Measurements from ENCODE around the gene CTRB2.

Gene CTRB2

DNA sequence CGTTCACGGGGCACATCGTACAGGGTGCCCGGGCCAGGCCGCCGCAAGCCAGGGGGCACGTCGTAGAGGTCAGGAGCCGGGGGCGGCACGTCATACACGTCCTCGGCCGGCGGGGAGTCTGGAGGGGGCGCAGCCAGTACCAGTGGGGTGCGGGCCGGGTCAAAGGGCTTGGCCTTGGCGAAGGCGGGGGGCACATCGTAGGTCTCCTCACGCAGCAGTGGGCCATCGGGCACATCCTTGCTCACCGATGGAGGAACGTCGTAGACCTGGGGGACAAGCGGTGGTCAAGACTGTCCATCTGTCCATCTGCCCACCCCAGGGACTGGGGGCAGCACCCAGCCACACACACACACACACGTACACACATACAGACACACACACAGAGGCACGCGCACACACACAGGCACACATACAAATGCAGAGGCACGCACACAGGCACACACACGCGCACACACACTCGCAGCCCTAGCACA is 28.8 kb upstream of the CTRB2 start:
- 92 to 94% methylated on average over 34 of the region's 34 CpGs for WGBS, 2 experiments
- H3K36me3 ChIP-seq (ENCODE audit: control insufficient read depth, insufficient read depth, low read length), result peaks cover 5% of the 10 kb centered on the region
- H3K27me3 ChIP-seq (ENCODE audit: control insufficient read depth, insufficient read depth, low read length, poor library complexity, severe bottlenecking), result no peaks in the 10 kb centered on the region
- no peak overlapping the region for H3K27ac ChIP-seq (ENCODE audit: insufficient read depth, low read depth, low read length, poor library complexity, severe bottlenecking)
- no peak overlapping the region for H3K4me3 ChIP-seq (ENCODE audit: insufficient read depth, low read depth, low read length)
- H3K4me1 ChIP-seq (ENCODE audit: control insufficient read depth, insufficient read depth, low read length), result peaks cover 14% of the 10 kb centered on the region
- no peaks in the 10 kb centered on the region for H3K9me3 ChIP-seq (ENCODE audit: control insufficient read depth, low read length)

GRCh38 chr16:75234856-75235696 is 28.1 kb upstream of the CTRB2 start:
- H3K27ac ChIP-seq (ENCODE audit: insufficient read depth, low read depth, low read length, poor library complexity, severe bottlenecking), result no peak overlapping the region
- H3K27me3 ChIP-seq (ENCODE audit: control insufficient read depth, insufficient read depth, low read length, poor library complexity, severe bottlenecking), result no peaks in the 10 kb centered on the region
- no peak overlapping the region for H3K4me3 ChIP-seq (ENCODE audit: insufficient read depth, low read depth, low read length)
- no peaks in the 10 kb centered on the region for H3K9me3 ChIP-seq (ENCODE audit: control insufficient read depth, low read length)
- 96 to 97% methylated on average over 48 of the region's 48 CpGs for WGBS, 2 experiments
- peaks cover 14% of the 10 kb centered on the region for H3K4me1 ChIP-seq (ENCODE audit: control insufficient read depth, insufficient read depth, low read length)
- H3K36me3 ChIP-seq (ENCODE audit: control insufficient read depth, insufficient read depth, low read length), result peaks cover 5% of the 10 kb centered on the region

GRCh38 chr16:75233611-75233938 is 26.6 kb upstream of the CTRB2 start:
- no peak overlapping the region for H3K27ac ChIP-seq (ENCODE audit: insufficient read depth, low read depth, low read length, poor library complexity, severe bottlenecking)
- H3K4me3 ChIP-seq (ENCODE audit: insufficient read depth, low read depth, low read length), result no peak overlapping the region
- whole genome bisulfite sequencing, 2 experiments, result 86% methylated on average over 7 of the region's 7 CpGs
- H3K36me3 ChIP-seq (ENCODE audit: control insufficient read depth, insufficient read depth, low read length), result peaks cover 9% of the 10 kb centered on the region
- H3K27me3 ChIP-seq (ENCODE audit: control insufficient read depth, insufficient read depth, low read length, poor library complexity, severe bottlenecking), result no peaks in the 10 kb centered on the region
- peaks cover 4% of the 10 kb centered on the region for H3K4me1 ChIP-seq (ENCODE audit: control insufficient read depth, insufficient read depth, low read length)
- no peaks in the 10 kb centered on the region for H3K9me3 ChIP-seq (ENCODE audit: control insufficient read depth, low read length)

GRCh38 chr16:75231570-75231969 is 24.6 kb upstream of the CTRB2 start:
- Histone ChIP-seq H3K4me1 (ENCODE audit: control insufficient read depth, insufficient read depth, low read length) (no peaks in the 10 kb centered on the region), H3K27me3 (ENCODE audit: control insufficient read depth, insufficient read depth, low read length, poor library complexity, severe bottlenecking) (no peaks in the 10 kb centered on the region), H3K4me3 (ENCODE audit: insufficient read depth, low read depth, low read length) (no peak overlapping the region), H3K9me3 (ENCODE audit: control insufficient read depth, low read length) (no peaks in the 10 kb centered on the region), H3K36me3 (ENCODE audit: control insufficient read depth, insufficient read depth, low read length) (peaks cover 9% of the 10 kb centered on the region), H3K27ac (ENCODE audit: insufficient read depth, low read depth, low read length, poor library complexity, severe bottlenecking) (no peak overlapping the region)
- 86 to 97% methylated on average over 10 to 11 of the region's 11 CpGs for WGBS, 2 experiments

DNA sequence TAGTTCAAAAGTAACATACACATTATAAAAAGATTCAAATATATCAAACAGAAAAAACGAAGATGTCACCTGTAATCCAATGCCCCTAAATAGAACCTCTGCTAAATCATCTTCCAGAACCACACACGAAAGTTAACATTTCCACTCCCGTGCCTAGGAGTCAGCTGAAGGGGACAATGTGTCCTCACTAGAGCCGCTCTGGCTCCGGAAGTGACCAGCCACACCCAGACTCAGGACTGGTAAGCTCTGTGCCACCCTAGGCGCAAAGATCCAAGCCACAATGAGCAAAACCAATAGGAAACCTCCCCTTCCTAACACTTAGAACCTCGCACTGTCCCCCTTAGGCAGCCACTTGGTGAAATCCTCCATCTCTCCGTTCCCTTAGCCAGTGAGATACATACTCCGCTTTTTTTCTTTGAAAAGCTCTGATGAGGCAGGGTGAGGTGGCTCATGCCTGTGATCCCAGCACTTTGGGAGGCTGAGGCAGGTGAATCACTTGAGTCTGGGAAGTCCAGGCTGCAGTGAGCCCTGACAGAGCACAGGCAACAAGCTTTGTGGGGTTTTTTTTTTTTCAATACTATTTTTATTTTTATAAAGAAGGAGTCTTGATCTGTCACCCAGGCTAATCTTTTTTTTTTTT is 23.6 kb upstream of the CTRB2 start:
- Histone ChIP-seq H3K27me3 (ENCODE audit: control insufficient read depth, insufficient read depth, low read length, poor library complexity, severe bottlenecking) (no peaks in the 10 kb centered on the region), H3K4me1 (ENCODE audit: control insufficient read depth, insufficient read depth, low read length) (no peaks in the 10 kb centered on the region), H3K4me3 (ENCODE audit: insufficient read depth, low read depth, low read length) (no peak overlapping the region), H3K27ac (ENCODE audit: insufficient read depth, low read depth, low read length, poor library complexity, severe bottlenecking) (no peak overlapping the region), H3K9me3 (ENCODE audit: control insufficient read depth, low read length) (no peaks in the 10 kb centered on the region), H3K36me3 (ENCODE audit: control insufficient read depth, insufficient read depth, low read length) (peaks cover 9% of the 10 kb centered on the region)
- 93 to 96% methylated on average over 9 of the region's 9 CpGs for WGBS, 2 experiments

GRCh38 chr16:75229172-75230031 is 22.4 kb upstream of the CTRB2 start:
- H3K4me1 ChIP-seq (ENCODE audit: control insufficient read depth, insufficient read depth, low read length), result no peaks in the 10 kb centered on the region
- no peak overlapping the region for H3K4me3 ChIP-seq (ENCODE audit: insufficient read depth, low read depth, low read length)
- no peaks in the 10 kb centered on the region for H3K9me3 ChIP-seq (ENCODE audit: control insufficient read depth, low read length)
- 96 to 97% methylated on average over 48 of the region's 48 CpGs for WGBS, 2 experiments
- no peaks in the 10 kb centered on the region for H3K27me3 ChIP-seq (ENCODE audit: control insufficient read depth, insufficient read depth, low read length, poor library complexity, severe bottlenecking)
- peaks cover 9% of the 10 kb centered on the region for H3K36me3 ChIP-seq (ENCODE audit: control insufficient read depth, insufficient read depth, low read length)
- no peak overlapping the region for H3K27ac ChIP-seq (ENCODE audit: insufficient read depth, low read depth, low read length, poor library complexity, severe bottlenecking)

- Histone ChIP-seq H3K27ac (ENCODE audit: insufficient read depth, low read depth, low read length, poor library complexity, severe bottlenecking) (no peak overlapping the region), H3K4me3 (ENCODE audit: insufficient read depth, low read depth, low read length) (no peak overlapping the region), H3K4me1 (ENCODE audit: control insufficient read depth, insufficient read depth, low read length) (no peaks in the 10 kb centered on the region), H3K36me3 (ENCODE audit: control insufficient read depth, insufficient read depth, low read length) (peaks cover 9% of the 10 kb centered on the region), H3K27me3 (ENCODE audit: control insufficient read depth, insufficient read depth, low read length, poor library complexity, severe bottlenecking) (no peaks in the 10 kb centered on the region), H3K9me3 (ENCODE audit: control insufficient read depth, low read length) (no peaks in the 10 kb centered on the region)
- WGBS, 2 experiments, result 94 to 95% methylated on average over 17 of the region's 17 CpGs
Observed at GRCh38 chr16:75228143-75228976, 21.4 kb upstream of the CTRB2 start.

DNA sequence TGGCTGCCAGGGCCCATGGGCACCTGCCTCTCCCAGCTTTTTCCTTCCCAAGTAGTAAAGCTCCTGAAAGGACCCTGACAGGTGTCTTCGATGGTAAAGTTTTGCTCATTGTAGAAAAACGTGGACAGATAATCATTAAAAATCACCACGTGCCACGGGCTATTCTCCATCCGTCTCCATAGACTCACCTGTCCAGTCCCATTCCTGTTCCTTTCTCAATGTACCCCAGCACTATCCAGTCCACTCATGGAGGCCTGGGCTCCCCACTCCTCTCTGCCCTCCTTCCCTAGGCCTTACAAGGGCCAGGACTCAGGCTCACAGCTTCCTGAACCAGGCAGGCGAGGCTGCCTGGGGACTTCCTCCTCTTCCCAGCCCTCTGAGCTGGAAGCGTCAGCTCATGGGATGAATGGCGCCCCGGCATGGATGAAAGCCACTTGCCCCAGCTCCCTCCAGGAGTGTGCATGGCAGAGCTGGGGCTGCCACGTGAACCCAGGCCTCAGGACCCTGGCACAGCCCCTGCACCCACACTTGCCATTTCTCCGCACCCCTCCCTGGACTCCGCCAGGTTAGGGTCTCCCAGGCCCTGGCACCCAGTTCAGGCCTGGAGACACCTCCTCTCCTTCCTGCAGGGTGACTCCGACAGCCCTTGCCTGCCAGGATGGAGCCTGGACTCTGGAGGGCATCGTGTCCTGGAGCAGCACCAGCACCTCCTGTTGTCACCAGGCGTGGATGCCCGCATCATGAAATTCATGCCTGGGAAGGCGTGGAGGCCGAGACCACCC is 20.6 kb upstream of the CTRB2 start:
- WGBS, 2 experiments, result 93 to 94% methylated on average over 18 of the region's 18 CpGs

More for the DNA sequence above, 20.6 kb upstream of the CTRB2 start:
- Histone ChIP-seq H3K27ac (ENCODE audit: insufficient read depth, low read depth, low read length, poor library complexity, severe bottlenecking) (no peak overlapping the region), H3K36me3 (ENCODE audit: control insufficient read depth, insufficient read depth, low read length) (peaks cover 4% of the 10 kb centered on the region), H3K4me3 (ENCODE audit: insufficient read depth, low read depth, low read length) (no peak overlapping the region), H3K9me3 (ENCODE audit: control insufficient read depth, low read length) (no peaks in the 10 kb centered on the region), H3K4me1 (ENCODE audit: control insufficient read depth, insufficient read depth, low read length) (no peaks in the 10 kb centered on the region), H3K27me3 (ENCODE audit: control insufficient read depth, insufficient read depth, low read length, poor library complexity, severe bottlenecking) (no peaks in the 10 kb centered on the region)

Measured in ectodermal cell (in vitro differentiated cells).